ENCODE results near the gene HIPK2.

DNA sequence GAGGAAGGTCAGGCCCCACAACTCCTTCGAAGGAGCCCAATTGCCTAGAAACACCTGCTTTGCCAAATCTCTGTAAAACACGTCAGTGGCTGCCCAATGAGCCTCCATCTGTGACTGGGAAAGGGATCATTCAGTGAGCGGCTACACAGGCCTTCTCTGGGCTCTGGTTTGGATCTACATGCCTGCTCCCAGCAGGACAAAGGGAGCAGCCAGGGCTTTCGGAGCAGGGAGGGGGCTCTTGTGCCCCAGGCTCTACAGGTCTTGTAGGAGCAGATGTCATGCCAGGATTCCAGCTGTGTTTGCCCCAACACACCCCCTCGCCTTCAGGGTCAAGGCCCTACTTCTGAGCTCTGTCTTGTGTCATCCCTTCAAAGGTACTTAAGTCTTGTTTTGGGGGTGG is 180.8 kb downstream of the HIPK2 start:
- TF ChIP-seq, protein P1, sequence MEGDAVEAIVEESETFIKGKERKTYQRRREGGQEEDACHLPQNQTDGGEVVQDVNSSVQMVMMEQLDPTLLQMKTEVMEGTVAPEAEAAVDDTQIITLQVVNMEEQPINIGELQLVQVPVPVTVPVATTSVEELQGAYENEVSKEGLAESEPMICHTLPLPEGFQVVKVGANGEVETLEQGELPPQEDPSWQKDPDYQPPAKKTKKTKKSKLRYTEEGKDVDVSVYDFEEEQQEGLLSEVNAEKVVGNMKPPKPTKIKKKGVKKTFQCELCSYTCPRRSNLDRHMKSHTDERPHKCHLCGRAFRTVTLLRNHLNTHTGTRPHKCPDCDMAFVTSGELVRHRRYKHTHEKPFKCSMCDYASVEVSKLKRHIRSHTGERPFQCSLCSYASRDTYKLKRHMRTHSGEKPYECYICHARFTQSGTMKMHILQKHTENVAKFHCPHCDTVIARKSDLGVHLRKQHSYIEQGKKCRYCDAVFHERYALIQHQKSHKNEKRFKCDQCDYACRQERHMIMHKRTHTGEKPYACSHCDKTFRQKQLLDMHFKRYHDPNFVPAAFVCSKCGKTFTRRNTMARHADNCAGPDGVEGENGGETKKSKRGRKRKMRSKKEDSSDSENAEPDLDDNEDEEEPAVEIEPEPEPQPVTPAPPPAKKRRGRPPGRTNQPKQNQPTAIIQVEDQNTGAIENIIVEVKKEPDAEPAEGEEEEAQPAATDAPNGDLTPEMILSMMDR (conservative IDR thresholded peaks at IDR 0.05; ENCODE audit: low read length): no peak
- TF ChIP-seq EZH2phosphoT487 (IDR thresholded peaks at IDR 0.05; ENCODE audit: borderline replicate concordance, low read depth, low read length): no peak
